ENCODE measurements around the gene ERFL.

The ERFL gene

GRCh38 chr19:41898235-41898634 lies 30.0 kb downstream of the ERFL start:
- TF ChIP-seq CTCF (IDR thresholded peaks at IDR 0.05; ENCODE audit: borderline replicate concordance, insufficient read depth, low read depth, low read length): no peak
- no peak overlapping the region for H3K4me3 ChIP-seq (ENCODE audit: low read depth, low read length)

- TF ChIP-seq CTCF (IDR thresholded peaks at IDR 0.05; ENCODE audit: borderline replicate concordance, insufficient read depth, low read depth, low read length): no peak
Observed at GRCh38 chr19:41897820-41898219, 30.4 kb downstream of the ERFL start.

GRCh38 chr19:41897181-41897580 lies 31.1 kb downstream of the ERFL start:
- H3K4me3 ChIP-seq (ENCODE audit: low read depth, low read length): no peak overlapping the region
- no peak for TF ChIP-seq CTCF (IDR thresholded peaks at IDR 0.05; ENCODE audit: borderline replicate concordance, insufficient read depth, low read depth, low read length)

More at GRCh38 chr19:41897820-41898219, 30.4 kb downstream of the ERFL start:
- no peak overlapping the region for H3K4me3 ChIP-seq (ENCODE audit: low read depth, low read length)

GRCh38 chr19:41896581-41896942 lies 31.7 kb downstream of the ERFL start:
- no peak overlapping the region for H3K4me3 ChIP-seq (ENCODE audit: low read depth, low read length)
- TF ChIP-seq CTCF (IDR thresholded peaks at IDR 0.05; ENCODE audit: borderline replicate concordance, insufficient read depth, low read depth, low read length): no peak

- no peak overlapping the region for H3K4me3 ChIP-seq (ENCODE audit: low read depth, low read length)
- peak; percentile 48; the same call in 1 of the 2 replicates for TF ChIP-seq CTCF (IDR thresholded peaks at IDR 0.05; ENCODE audit: borderline replicate concordance, insufficient read depth, low read depth, low read length)
Observed at GRCh38 chr19:41895745-41896580, 32.3 kb downstream of the ERFL start.

GRCh38 chr19:41894350-41894749 lies 33.9 kb downstream of the ERFL start:
- no peak overlapping the region for H3K4me3 ChIP-seq (ENCODE audit: low read depth, low read length)
- TF ChIP-seq CTCF (IDR thresholded peaks at IDR 0.05; ENCODE audit: borderline replicate concordance, insufficient read depth, low read depth, low read length): no peak

GRCh38 chr19:41893899-41894298 lies 34.4 kb downstream of the ERFL start:
- H3K4me3 ChIP-seq (ENCODE audit: low read depth, low read length): no peak overlapping the region
- TF ChIP-seq CTCF (IDR thresholded peaks at IDR 0.05; ENCODE audit: borderline replicate concordance, insufficient read depth, low read depth, low read length): peak; percentile 33; the same call in 1 of the 2 replicates

Data from GM12875 (cell line).